ENCODE measurements around the gene MOGAT1.

- no peak for TF ChIP-seq ZNF580 (tag by site-specific recombination; IDR thresholded peaks at IDR 0.05)
- TF ChIP-seq PRDM10 (tag by site-specific recombination; IDR thresholded peaks at IDR 0.05), result no peak
- no peak for TF ChIP-seq ZBTB10 (tag by site-specific recombination; IDR thresholded peaks at IDR 0.05)
- TF ChIP-seq CTCF (tag by site-specific recombination; IDR thresholded peaks at IDR 0.05), result no peak
- no peak for TF ChIP-seq ZNF501 (tag by site-specific recombination; IDR thresholded peaks at IDR 0.05)
- no peak for TF ChIP-seq ZBTB7A (tag by site-specific recombination; IDR thresholded peaks at IDR 0.05; ENCODE audit: low read depth)
- no peak for TF ChIP-seq ZNF174 (tag by site-specific recombination; IDR thresholded peaks at IDR 0.05)
- no peak for TF ChIP-seq ZBTB17 (tag by site-specific recombination; IDR thresholded peaks at IDR 0.05)
- TF ChIP-seq ZNF248 (tag by site-specific recombination; IDR thresholded peaks at IDR 0.05), result no peak
- no peak for TF ChIP-seq ZNF658 (tag by site-specific recombination; IDR thresholded peaks at IDR 0.05)
- no peak for TF ChIP-seq KLF9 (tag by site-specific recombination; IDR thresholded peaks at IDR 0.05; ENCODE audit: low read depth)
- TF ChIP-seq ATF2 (tag by site-specific recombination; IDR thresholded peaks at IDR 0.05; ENCODE audit: low read depth), result no peak
- TF ChIP-seq PBX3 (CRISPR knock-in tag; IDR thresholded peaks at IDR 0.05), result no peak
Observed at GRCh38 chr2:222622910-222623309, 48.5 kb upstream of the MOGAT1 start.

Data from HEK293 (cell line).